Measurements from ENCODE around the gene APBB2.

Gene APBB2

GRCh38 chr4:41214136-41214824 is at the start of gene APBB2:
APBB2 (minus strand) TSS chr4:41214542; CDS start chr4:41033254, 181,288 bp downstream.
- DNase-seq, result peak; percentile 33

GRCh38 chr4:41262198-41262597 is 47.9 kb upstream of the APBB2 start:
- no peak for DNase-seq

GRCh38 chr4:41260116-41260733 is 45.9 kb upstream of the APBB2 start:
- DNase-seq, result no peak

- DNase-seq, result peak; percentile 0 to 12
Measured at GRCh38 chr4:41258783-41259182, 44.4 kb upstream of the APBB2 start.

GRCh38 chr4:41257906-41258305 is 43.6 kb upstream of the APBB2 start:
- DNase-seq, result no peak

- no peak for DNase-seq
Measured at GRCh38 chr4:41257257-41257901, 43.0 kb upstream of the APBB2 start.

- DNase-seq, result no peak
Measured at GRCh38 chr4:41256740-41257256, 42.5 kb upstream of the APBB2 start, which contains the start of gene UCHL1. UCHL1 (plus strand) TSS chr4:41256928; CDS start chr4:41256977, 49 bp downstream.

GRCh38 chr4:41256131-41256739 is 41.9 kb upstream of the APBB2 start:
- no peak for DNase-seq

- no peak for DNase-seq
Measured at GRCh38 chr4:41245983-41246382, 31.6 kb upstream of the APBB2 start.

- no peak for DNase-seq
Measured at GRCh38 chr4:41241919-41242318, 27.6 kb upstream of the APBB2 start.

- DNase-seq, result no peak
Measured at GRCh38 chr4:41236508-41236907, 22.2 kb upstream of the APBB2 start.

GRCh38 chr4:41236032-41236431 is 21.7 kb upstream of the APBB2 start:
- DNase-seq, result no peak

- no peak for DNase-seq
Measured at GRCh38 chr4:41232856-41233255, 18.5 kb upstream of the APBB2 start.

- DNase-seq, result no peak
Measured at GRCh38 chr4:41232406-41232805, 18.1 kb upstream of the APBB2 start.

GRCh38 chr4:41227902-41228301 is 13.6 kb upstream of the APBB2 start:
- DNase-seq, result no peak

GRCh38 chr4:41221850-41222645 is 7.7 kb upstream of the APBB2 start:
- DNase-seq, result no peak

GRCh38 chr4:41219421-41219950 is 5.1 kb upstream of the APBB2 start:
- DNase-seq, result no peak

GRCh38 chr4:41218703-41219102 is 4.4 kb upstream of the APBB2 start:
- no peak for DNase-seq

- DNase-seq, result no peak
Measured at GRCh38 chr4:41217374-41217773, 3.0 kb upstream of the APBB2 start.

- DNase-seq, result no peak
Measured at GRCh38 chr4:41217020-41217333, 2.6 kb upstream of the APBB2 start.

GRCh38 chr4:41216294-41217019 is 2.1 kb upstream of the APBB2 start:
- no peak for DNase-seq

GRCh38 chr4:41215969-41216293 is 1.6 kb upstream of the APBB2 start:
- no peak for DNase-seq
